ENCODE measurements around the gene ZFYVE21. TPM values are rescaled to one million over a fixed set of nuclear protein-coding genes. Genes with fewer than 3 reads are reported as not detected.

The ZFYVE21 gene
- total and polyA plus RNA-seq, 2 donors = 49.6 to 210 TPM

DNA sequence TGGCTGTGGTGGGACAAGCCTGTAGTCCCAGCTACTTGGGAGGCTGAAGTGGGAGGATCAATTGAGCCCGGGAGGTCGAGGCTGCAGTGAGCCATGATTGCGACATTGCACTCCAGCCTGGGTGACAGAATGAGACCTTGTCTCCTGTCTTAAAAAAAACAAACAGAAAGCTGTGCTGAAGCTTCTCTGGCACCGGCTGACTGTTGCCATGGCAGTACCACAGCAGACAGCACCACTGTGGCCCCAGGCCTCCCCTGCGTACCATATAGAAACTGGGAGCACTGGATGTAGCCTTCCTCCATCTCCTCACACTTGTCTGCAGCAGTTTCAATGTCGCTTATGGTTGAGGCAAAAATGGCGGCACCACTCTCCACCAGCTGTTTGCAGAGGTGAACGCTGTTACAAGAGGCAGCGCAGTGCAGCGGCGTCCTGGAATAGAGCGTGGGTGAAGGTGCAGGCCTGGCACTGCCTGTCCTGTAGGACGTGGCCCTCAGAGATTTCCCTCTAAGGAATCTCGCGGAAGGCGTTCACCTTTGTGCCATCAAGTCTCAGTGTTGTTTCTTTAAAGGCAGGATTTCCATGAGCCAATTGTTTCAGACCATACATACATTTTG is 21.9 kb downstream of the ZFYVE21 start:
- Histone ChIP-seq H3K36me3 (ENCODE audit: insufficient read depth) (no peaks in the 10 kb centered on the region), H3K4me3 (ENCODE audit: low read depth, low read length) (no peak overlapping the region), H3K27ac (ENCODE audit: low read depth) (no peak overlapping the region), H3K4me1 (ENCODE audit: insufficient read depth) (no peaks in the 10 kb centered on the region)
- DNase-seq (ENCODE audit: extremely low spot score) = no peak
- WGBS = 94% methylated on average over 16 of the region's 16 CpGs

DNA sequence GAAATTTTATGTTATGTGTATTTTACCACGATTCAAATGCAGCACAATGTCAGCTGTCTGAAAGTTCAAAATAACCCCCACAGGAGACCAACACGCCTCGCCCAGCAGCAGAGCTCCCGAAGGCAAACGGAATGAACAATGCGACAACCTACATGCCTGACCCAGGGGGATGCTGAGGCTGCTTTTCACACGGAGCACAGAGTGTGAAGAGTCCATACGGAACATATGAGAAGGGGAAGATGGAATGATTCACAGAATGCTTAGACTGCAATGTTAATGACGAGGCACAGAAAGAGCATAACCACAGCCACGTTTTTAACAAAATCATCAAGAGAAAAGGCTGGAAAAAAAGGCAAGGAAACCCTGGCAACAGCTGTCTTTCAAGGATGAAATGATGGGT is 22.6 kb downstream of the ZFYVE21 start:
- Histone ChIP-seq H3K27ac (ENCODE audit: low read depth) (no peak overlapping the region), H3K4me3 (ENCODE audit: low read depth, low read length) (no peak overlapping the region), H3K36me3 (ENCODE audit: insufficient read depth) (no peaks in the 10 kb centered on the region), H3K4me1 (ENCODE audit: insufficient read depth) (no peaks in the 10 kb centered on the region)
- 83% methylated on average over 10 of the region's 10 CpGs for WGBS
- no peak for DNase-seq (ENCODE audit: extremely low spot score)

DNA sequence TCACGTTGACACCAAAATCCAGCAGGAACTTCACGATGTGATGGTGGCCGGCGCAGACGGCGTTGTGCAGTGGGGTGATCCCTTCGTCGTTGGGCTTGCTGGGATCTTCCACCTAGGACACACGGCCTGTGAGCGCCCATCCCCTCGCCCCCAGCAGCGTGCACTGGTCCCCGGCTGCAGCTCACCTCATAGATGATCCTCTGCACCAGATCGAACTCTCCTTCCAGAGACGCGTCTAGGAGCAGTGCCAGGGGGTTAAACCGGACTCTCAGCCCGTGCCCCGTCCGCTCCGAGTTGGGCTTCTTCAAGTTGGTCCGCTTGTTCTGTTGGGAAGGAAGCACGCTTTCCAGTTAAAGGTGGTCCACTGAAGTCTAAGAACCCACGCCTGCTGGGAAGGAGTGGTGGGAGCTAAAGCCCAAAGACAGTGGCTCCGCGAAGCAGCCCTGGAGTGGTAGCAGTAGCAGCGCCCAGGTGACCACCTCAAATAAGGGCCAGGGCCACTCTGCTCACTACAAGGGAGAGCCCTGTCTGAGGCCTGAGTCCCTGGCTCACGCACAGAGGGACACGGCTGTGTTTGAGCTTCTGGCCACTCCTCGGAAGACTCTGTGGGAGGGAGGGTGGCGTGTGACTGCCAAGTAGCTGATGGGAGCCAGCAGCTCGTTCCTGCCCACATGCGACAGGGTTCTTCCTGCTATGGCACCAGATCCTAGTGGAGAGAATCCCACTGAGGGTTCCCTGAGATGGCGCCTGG is 23.3 kb downstream of the ZFYVE21 start:
- no peak for DNase-seq (ENCODE audit: extremely low spot score)
- 90% methylated on average over 34 of the region's 34 CpGs for WGBS

DNA sequence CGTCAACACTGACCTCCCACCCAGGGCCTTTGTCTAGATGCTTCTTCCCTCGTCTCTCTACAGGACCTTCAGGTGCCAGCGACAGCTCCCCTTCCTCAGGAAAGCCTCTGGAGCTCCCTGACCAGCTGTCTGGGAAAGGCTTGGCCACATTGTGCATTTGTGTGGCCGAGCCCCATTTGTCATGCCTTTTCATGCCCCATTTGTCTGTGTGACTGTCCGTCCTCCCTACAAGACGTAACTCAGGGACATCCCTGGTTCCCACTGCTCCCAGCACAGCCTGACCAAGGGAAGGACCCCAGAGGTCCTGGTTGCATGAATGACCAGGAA is 23.8 kb downstream of the ZFYVE21 start:
- 95% methylated on average over 6 of the region's 6 CpGs for WGBS
- Histone ChIP-seq H3K27ac (ENCODE audit: low read depth) (no peak overlapping the region), H3K36me3 (ENCODE audit: insufficient read depth) (no peaks in the 10 kb centered on the region), H3K4me3 (ENCODE audit: low read depth, low read length) (no peak overlapping the region), H3K4me1 (ENCODE audit: insufficient read depth) (no peaks in the 10 kb centered on the region)
- DNase-seq (ENCODE audit: extremely low spot score) = no peak

More for the DNA sequence above, 23.3 kb downstream of the ZFYVE21 start:
- no peaks in the 10 kb centered on the region for H3K36me3 ChIP-seq (ENCODE audit: insufficient read depth)
- no peak overlapping the region for H3K4me3 ChIP-seq (ENCODE audit: low read depth, low read length)
- no peaks in the 10 kb centered on the region for H3K4me1 ChIP-seq (ENCODE audit: insufficient read depth)
- H3K27ac ChIP-seq (ENCODE audit: low read depth) = no peak overlapping the region

DNA sequence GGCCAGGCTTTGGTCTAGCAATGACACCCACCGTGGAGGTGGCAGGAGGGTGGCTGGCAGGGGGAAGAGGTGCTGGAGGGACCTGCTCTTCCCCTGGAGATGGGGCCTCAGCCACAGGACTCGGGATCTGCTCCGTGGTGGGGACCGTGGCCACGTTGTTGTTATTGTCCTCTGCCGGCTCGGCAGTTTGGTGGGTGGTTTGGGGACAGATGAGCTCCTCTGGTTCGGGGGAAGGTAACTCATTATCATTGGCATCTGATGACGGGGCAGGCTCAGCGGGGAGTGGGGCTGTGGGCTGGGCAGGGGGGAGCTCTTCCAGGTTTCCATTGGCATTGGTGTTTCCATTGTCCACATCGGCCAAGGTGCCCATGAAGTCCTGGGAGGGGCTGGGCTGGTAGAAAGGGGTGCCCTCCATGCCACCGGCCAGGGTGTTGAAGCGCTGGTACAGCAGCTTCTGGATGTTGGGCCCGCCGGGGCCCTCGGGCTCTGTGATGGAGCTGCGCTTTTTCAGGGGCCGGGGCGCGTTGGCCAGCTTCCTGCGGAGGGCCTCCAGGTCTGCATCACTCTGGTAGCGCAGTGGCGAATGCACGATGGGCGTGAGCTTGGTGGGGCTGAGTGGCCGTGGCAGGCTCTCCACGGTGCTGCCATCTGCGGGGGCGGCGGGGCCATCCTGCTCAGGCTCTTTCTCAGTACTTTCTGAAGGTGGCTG is 24.3 kb downstream of the ZFYVE21 start:
- Histone ChIP-seq H3K27ac (ENCODE audit: low read depth) (no peak overlapping the region), H3K4me1 (ENCODE audit: insufficient read depth) (no peaks in the 10 kb centered on the region), H3K36me3 (ENCODE audit: insufficient read depth) (no peaks in the 10 kb centered on the region), H3K4me3 (ENCODE audit: low read depth, low read length) (no peak overlapping the region)
- DNase-seq (ENCODE audit: extremely low spot score) = no peak
- WGBS = 96% methylated on average over 30 of the region's 30 CpGs

DNA sequence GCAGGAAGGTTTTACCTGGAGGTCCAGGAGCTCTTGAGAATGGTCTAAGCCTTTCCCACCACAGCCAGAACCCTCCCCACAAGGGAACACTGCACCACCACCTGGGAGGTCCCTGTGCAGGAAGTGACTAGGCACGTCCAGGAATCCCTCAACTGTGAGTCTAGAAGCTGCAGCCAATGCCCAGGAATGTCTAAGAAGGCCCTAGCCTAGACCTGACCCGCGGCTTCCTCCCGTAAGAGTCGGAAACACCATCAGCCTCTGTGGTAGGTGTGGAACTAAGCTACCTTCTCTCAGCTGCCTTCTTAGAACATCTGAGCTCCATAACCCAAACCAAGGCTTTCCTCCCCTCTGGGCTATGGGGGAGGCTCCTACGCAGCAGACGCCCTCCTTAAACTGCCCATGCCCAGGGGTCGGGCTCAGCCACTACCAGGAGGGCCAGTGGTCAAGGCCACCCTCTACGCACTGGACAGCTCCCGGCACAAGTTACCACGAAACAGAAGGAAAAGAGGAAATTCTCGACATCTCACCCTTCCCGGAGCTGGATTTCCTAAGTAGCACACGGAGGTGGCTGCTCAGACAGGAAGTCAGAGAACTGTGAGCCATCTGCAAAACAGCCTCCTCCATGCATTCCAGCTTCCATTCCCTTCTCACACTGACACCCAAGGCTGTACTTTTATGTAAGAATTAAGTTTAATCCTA is 25.5 kb downstream of the ZFYVE21 start:
- no peak overlapping the region for H3K27ac ChIP-seq (ENCODE audit: low read depth)
- no peak overlapping the region for H3K4me3 ChIP-seq (ENCODE audit: low read depth, low read length)
- no peaks in the 10 kb centered on the region for H3K4me1 ChIP-seq (ENCODE audit: insufficient read depth)
- DNase-seq (ENCODE audit: extremely low spot score) = no peak
- no peaks in the 10 kb centered on the region for H3K36me3 ChIP-seq (ENCODE audit: insufficient read depth)
- WGBS = 79% methylated on average over 14 of the region's 14 CpGs

DNA sequence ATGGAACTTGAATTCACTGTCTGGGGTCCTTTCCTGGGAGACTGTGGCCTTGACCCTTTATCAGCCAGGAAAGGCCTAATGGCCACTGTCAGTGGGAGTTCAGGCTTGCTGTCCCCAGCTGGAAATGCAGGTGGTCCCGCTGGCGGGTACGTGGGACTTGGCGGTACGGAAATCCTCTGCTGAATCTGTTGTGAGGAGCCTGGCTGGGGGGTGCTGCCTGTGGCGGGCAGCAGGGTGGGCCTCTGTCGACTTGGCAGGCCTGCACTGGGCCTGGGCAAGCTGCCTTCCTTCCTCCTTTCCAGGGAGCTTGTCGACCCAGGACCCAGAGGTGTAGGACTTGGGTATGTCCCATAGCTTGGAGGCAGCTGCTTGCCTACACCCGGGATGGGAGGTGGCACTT is 26.3 kb downstream of the ZFYVE21 start:
- no peak overlapping the region for H3K4me3 ChIP-seq (ENCODE audit: low read depth, low read length)
- no peak overlapping the region for H3K27ac ChIP-seq (ENCODE audit: low read depth)
- H3K4me1 ChIP-seq (ENCODE audit: insufficient read depth) = no peaks in the 10 kb centered on the region
- WGBS = 82% methylated on average over 9 of the region's 9 CpGs
- no peak for DNase-seq (ENCODE audit: extremely low spot score)
- H3K36me3 ChIP-seq (ENCODE audit: insufficient read depth) = no peaks in the 10 kb centered on the region

DNA sequence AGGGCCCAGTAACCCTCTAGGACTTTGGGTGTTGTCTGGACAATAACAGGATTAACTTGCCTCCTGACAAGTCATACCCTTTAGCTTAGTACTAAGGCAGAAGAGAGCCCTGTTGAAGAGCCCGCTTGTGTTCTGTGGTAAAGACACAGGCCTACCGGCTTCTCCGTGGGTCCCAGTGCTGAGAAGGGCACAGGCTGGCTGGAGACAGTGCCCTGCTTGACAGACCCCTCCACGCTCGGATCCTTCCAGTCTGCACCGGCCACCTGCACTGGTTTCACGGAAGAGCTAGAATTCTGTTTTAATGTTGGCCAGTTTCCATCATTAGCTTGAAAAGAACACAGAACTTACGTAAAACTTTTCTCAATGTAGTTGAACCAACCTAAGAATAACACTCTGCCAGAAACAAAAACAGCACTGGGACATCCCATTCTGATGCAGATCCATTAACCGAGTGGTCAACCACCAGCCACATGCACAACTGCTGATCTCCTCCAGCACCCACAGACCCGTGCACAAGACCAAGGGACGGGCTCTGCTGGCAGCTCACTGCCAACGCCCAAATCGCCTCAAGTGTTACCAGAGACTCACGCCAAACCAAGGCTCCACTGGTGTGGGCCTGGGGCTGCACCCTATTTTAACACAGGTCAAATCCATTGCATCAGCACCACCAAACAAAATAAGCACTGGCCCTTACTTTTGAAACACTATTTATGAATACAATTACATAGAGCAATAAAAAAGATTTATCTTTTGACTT is 27.1 kb downstream of the ZFYVE21 start:
- Histone ChIP-seq H3K27ac (ENCODE audit: low read depth) (no peak overlapping the region), H3K4me1 (ENCODE audit: insufficient read depth) (no peaks in the 10 kb centered on the region), H3K4me3 (ENCODE audit: low read depth, low read length) (no peak overlapping the region), H3K36me3 (ENCODE audit: insufficient read depth) (no peaks in the 10 kb centered on the region)
- WGBS = 93% methylated on average over 14 of the region's 14 CpGs
- DNase-seq (ENCODE audit: extremely low spot score) = no peak

DNA sequence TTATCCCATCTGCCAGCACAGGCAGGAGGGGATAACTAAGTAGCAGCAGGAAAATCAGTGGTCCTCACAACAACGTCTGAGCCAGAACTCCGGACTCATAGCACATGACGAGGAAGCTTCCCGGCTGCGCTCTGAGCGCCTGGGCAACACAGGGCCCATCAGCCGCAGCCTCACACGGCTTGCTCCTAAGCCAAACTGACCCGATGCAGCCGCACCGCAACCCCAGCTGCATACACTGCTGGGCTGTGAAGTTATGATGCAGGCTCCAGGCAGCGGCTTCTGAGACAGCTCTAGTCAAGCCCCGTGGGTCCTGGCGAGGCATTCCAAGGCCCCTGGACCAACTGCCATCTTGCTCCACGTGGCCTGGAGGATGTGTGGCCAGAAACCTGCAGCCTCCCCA is 28.1 kb downstream of the ZFYVE21 start:
- H3K36me3 ChIP-seq (ENCODE audit: insufficient read depth) = no peaks in the 10 kb centered on the region
- no peak overlapping the region for H3K4me3 ChIP-seq (ENCODE audit: low read depth, low read length)
- no peak for DNase-seq (ENCODE audit: extremely low spot score)
- no peak overlapping the region for H3K27ac ChIP-seq (ENCODE audit: low read depth)
- 91% methylated on average over 15 of the region's 15 CpGs for WGBS
- H3K4me1 ChIP-seq (ENCODE audit: insufficient read depth) = no peaks in the 10 kb centered on the region

DNA sequence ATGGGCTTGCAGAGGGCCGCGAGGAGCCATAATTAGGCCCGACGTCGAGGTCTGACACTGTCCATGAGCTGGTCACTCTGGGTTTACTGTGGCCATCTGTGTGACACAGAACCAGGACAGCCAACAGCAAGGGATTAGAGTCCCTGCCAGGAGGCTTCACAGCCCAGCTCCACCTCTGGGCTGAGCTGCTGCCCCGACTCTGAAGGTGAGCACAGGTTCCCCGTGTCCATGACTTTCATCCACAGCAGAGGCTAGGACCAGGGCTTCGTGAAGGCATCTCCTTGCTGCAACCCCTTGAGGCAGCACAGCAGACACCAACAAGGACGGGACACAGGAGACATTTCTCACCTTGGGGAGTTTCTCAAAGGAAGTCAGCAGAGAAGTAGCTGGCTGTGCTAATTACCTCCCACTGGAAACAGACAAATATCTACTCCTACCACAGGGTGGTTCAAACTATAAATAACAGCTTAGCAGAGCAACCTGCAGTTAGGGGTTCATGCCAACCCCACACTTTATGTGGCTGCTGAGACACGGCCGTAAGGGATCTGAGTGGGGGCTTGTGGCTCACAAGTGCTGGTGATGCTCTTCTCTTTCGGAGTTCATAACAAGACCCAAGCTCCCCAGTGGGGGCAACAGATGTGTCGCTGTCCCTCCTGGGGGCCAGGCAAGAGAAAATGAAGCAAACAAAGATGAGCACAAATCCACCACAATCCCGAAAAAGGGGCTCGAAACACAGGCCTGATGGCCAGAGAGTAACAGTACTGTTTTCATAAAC is 29.2 kb downstream of the ZFYVE21 start:
- 82% methylated on average over 15 of the region's 15 CpGs for WGBS
- Histone ChIP-seq H3K4me3 (ENCODE audit: low read depth, low read length) (no peak overlapping the region), H3K36me3 (ENCODE audit: insufficient read depth) (no peaks in the 10 kb centered on the region), H3K4me1 (ENCODE audit: insufficient read depth) (no peaks in the 10 kb centered on the region), H3K27ac (ENCODE audit: low read depth) (no peak overlapping the region)
- no peak for DNase-seq (ENCODE audit: extremely low spot score)

DNA sequence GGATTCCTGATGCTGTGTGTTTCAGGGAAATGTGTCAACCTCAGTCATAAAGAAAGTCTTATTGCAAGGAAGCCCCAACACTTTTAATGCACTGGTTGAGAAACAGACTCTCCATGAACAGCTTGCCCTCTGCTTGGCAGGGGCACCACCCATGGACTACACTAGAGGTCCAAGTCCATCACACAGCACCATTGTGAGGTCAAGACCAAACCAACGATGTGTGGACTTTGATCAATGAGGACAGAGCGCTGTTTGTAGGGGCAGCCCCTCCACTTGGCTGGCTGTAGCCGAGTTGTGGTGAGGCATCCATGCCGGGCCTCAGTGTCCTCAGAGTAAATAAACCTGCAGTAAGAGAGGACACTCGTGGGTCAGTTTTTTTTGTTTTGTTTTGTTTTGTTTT is 29.8 kb downstream of the ZFYVE21 start:
- Histone ChIP-seq H3K36me3 (ENCODE audit: insufficient read depth) (no peaks in the 10 kb centered on the region), H3K4me3 (ENCODE audit: low read depth, low read length) (no peak overlapping the region), H3K27ac (ENCODE audit: low read depth) (no peak overlapping the region), H3K4me1 (ENCODE audit: insufficient read depth) (no peaks in the 10 kb centered on the region)
- 85% methylated on average over 5 of the region's 5 CpGs for WGBS
- no peak for DNase-seq (ENCODE audit: extremely low spot score)

DNA sequence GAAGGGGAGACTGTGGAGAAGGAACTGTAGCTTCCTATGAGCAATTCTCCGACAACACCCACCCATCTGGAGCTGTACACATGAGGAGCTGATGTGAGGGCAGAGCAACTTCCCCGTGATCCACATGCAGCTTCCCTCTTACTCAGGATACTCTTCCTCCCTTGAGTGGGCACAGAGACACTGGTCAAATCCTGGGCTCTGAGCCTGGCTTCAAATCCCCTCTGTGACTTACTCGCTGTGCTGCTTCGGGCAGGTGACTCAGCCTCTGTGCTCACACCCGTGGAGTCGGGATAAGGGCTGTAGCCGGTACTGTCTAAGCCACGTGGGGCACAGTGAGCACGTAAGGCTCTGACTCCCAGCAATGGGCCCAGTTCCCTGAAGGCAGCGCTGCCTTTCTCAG is 31.1 kb downstream of the ZFYVE21 start:
- Histone ChIP-seq H3K27ac (ENCODE audit: low read depth) (no peak overlapping the region), H3K4me1 (ENCODE audit: insufficient read depth) (no peaks in the 10 kb centered on the region), H3K4me3 (ENCODE audit: low read depth, low read length) (no peak overlapping the region), H3K36me3 (ENCODE audit: insufficient read depth) (no peaks in the 10 kb centered on the region)
- 88% methylated on average over 10 of the region's 10 CpGs for WGBS
- no peak for DNase-seq (ENCODE audit: extremely low spot score)

DNA sequence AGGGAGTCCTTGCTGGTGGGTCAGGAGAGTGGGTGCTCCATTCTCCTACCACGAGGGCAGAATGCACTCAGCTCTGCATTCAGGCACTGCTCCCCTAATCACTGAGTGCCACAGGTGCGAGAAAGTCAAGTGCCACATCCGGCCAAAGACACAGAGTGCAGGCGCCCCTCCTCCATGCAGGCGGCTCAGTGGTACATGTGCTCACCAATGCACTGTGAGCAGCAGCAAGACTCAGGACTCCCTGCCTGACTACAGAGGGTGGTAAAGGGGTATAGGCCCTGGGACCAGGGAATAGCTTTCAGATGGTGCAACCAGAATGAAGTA is 32.9 kb downstream of the ZFYVE21 start:
- Histone ChIP-seq H3K4me1 (ENCODE audit: insufficient read depth) (no peaks in the 10 kb centered on the region), H3K36me3 (ENCODE audit: insufficient read depth) (no peaks in the 10 kb centered on the region), H3K27ac (ENCODE audit: low read depth) (no peak overlapping the region), H3K4me3 (ENCODE audit: low read depth, low read length) (no peak overlapping the region)
- no peak for DNase-seq (ENCODE audit: extremely low spot score)
- 87% methylated on average over 5 of the region's 5 CpGs for WGBS

Data from urinary bladder (tissue), 4 donors.